HG03139 (cell line): ENCODE results near the gene CMTR1.

Experiments
- ATAC-seq: cut with Tn5 transposase; IDR thresholded peaks from one replicate; pipeline ENCODE4 v1.9.1; 2021; ENCODE audit not compliant: unreplicated experiment

CMTR1 gene

DNA sequence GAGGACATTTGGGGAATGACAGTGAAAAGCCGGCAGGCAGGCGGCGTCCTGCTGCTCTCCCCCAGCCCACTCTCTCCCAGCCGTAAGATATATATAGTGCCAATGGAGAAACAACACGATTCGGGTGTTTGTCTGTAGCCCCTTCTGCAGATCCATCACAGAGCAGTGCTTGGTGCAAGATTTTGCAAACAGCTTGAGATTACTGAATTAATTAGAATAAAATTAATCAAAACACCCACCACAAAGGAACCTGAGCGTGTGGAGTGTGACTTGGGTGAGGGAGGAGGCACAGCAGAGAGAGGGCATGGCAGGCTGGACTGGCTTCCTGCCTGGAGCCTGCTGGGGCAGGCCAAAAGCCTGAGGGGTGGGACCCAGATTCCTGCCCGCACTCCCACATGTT lies 95.5 kb downstream of the CMTR1 start:
- ATAC-seq = no peak

DNA sequence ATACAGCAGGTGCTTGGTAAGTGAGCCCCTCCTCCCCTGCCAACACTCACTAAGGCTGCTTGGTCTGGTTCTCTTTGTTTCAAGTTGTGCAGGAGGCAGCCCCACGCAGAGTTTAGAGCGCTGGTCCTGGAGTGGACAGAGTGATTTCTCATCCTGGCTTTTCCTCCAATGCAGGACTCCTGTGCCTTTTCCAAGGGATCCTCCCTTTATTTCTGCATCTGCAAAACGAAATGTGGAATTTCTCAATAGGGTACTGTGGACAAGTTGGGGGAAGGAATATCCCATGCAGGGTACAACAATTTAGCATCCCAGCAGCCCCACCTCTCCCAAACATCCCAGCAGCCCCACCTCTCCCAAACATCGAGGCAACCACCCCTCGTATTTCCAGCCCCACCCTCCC lies 97.3 kb downstream of the CMTR1 start:
- ATAC-seq = no peak

- ATAC-seq = no peak
Observed at GRCh38 chr6:37531026-37531425, 98.0 kb downstream of the CMTR1 start.
